H1 (cell line): Measurements from ENCODE around the gene PHLDA2. TPM values are rescaled to one million over a fixed set of nuclear protein-coding genes. Genes with fewer than 3 reads are reported as not detected.

Experiments
- CTCF ChIA-PET: fragments of 300-600 bp; sonication (Branson Sonifier 250); formaldehyde crosslinking; loops from one replicate; lab custom pipeline; 2021; ENCODE audit not compliant: partially characterized antibody; lab: Charles Lee
- POLR2A ChIA-PET: fragments of 300-600 bp; sonication (Branson Sonifier 250); formaldehyde crosslinking; loops from one replicate; lab custom pipeline; 2021; ENCODE audit warnings: inconsistent platforms; ENCODE audit not compliant: partially characterized antibody; lab: Charles Lee
- DNase-seq, 2 experiments: peaks; one replicate each; pipeline versions ENCODE4 v3.0.0 to v3.0.0-alpha.2; 2010 to 2022; ENCODE audit warnings: low spot score in 2 of 2, low read depth in 1 of 2, mixed read lengths in 1 of 2
- FAIRE-seq: peaks from 2 replicates; lab custom pipeline; 2011; peaks lifted over from hg19 to GRCh38; lab: Jason Lieb, UNC
- H2AFZ ChIP-seq: 2 replicates; pipeline ENCODE4 v1.8.1; 2012; ENCODE audit warnings: low read length, inconsistent platforms
- H2AK5ac ChIP-seq: 2 replicates; pipeline ENCODE4 v1.6.1; 2013; ENCODE audit warnings: low read depth, low read length
- H2BK120ac ChIP-seq: replicated peaks from 2 replicates; pipeline ENCODE3; 2013; ENCODE audit warnings: low read depth, low read length, inconsistent platforms
- H2BK12ac ChIP-seq: 2 replicates; pipeline ENCODE4 v1.6.1; 2013; ENCODE audit warnings: low read depth, low read length
- H2BK15ac ChIP-seq: 2 replicates; pipeline ENCODE4 v1.6.1; 2013; ENCODE audit warnings: low read length
- H2BK20ac ChIP-seq: 2 replicates; pipeline ENCODE4 v1.6.1; 2013; ENCODE audit warnings: low read length
- H2BK5ac ChIP-seq: 2 replicates; pipeline ENCODE4 v1.6.1; 2013; ENCODE audit warnings: low read depth, low read length
- H3K14ac ChIP-seq: 2 replicates; pipeline ENCODE4 v1.6.1; 2013; ENCODE audit warnings: inconsistent platforms; ENCODE audit not compliant: insufficient read length
- H3K18ac ChIP-seq: 2 replicates; pipeline ENCODE4 v1.6.1; 2013; ENCODE audit warnings: low read length; ENCODE audit errors: extremely low read depth
- H3K23ac ChIP-seq: 2 replicates; pipeline ENCODE4 v1.6.1; 2013; ENCODE audit warnings: inconsistent platforms; ENCODE audit not compliant: insufficient read length
- H3K23me2 ChIP-seq: 2 replicates; pipeline ENCODE4 v1.6.1; 2013; ENCODE audit warnings: low read depth, low read length
- H3K27ac ChIP-seq: 2 replicates; pipeline ENCODE4 v1.6.1; 2011; ENCODE audit warnings: low read depth, low read length, inconsistent platforms
- H3K27me3 ChIP-seq, 4 experiments: replicated peaks in 1 of 4; 1 replicate in 1 of 4; 2 replicates in 3 of 4; pipeline versions ENCODE4 v1.6.1 to v1.8.1; 2011 to 2013; ENCODE audit warnings: low read length in 3 of 4, mild to moderate bottlenecking in 3 of 4, inconsistent platforms in 2 of 4, mixed read lengths in 2 of 4, moderate library complexity in 1 of 4; ENCODE audit not compliant: control insufficient read depth in 3 of 4, insufficient read depth in 3 of 4; ENCODE audit errors: extremely low read depth in 1 of 4
- H3K36me3 ChIP-seq, 4 experiments: 2 replicates each; pipeline versions ENCODE4 v1.6.1 to v1.8.1; 2011 to 2013; ENCODE audit warnings: mild to moderate bottlenecking in 4 of 4, low read length in 3 of 4, moderate library complexity in 2 of 4, control low read depth in 1 of 4, inconsistent platforms in 1 of 4; ENCODE audit not compliant: insufficient read depth in 4 of 4, control insufficient read depth in 2 of 4
- H3K4ac ChIP-seq: replicated peaks from 2 replicates; pipeline ENCODE3; 2013; ENCODE audit warnings: low read length, low read depth, mixed read lengths, inconsistent platforms; ENCODE audit not compliant: insufficient read length
- H3K4me1 ChIP-seq, 4 experiments: replicated peaks in 1 of 4; 1 replicate in 1 of 4; 2 replicates in 3 of 4; pipeline versions ENCODE4 v1.6.1 to v1.8.1; 2011 to 2013; ENCODE audit warnings: low read length in 3 of 4, inconsistent platforms in 2 of 4, mixed read lengths in 1 of 4; ENCODE audit not compliant: insufficient read depth in 4 of 4, control insufficient read depth in 3 of 4
- H3K4me2 ChIP-seq, 2 experiments: 2 replicates each; pipeline versions ENCODE4 v1.6.1 to v1.8.1; 2011 to 2013; ENCODE audit warnings: low read depth in 2 of 2, low read length in 2 of 2, control low read depth in 1 of 2, inconsistent platforms in 1 of 2, mild to moderate bottlenecking in 1 of 2; ENCODE audit not compliant: insufficient read depth in 1 of 2
- H3K4me3 ChIP-seq, 4 experiments: fragments of 200-600, 300-600 bp in 1 of 4; sonication (generic), shearing (Covaris generic), sonication (Bioruptor Twin) in 1 of 4; 2 replicates each; pipeline versions ENCODE4 v1.5.1 to v1.8.1; 2011 to 2016; ENCODE audit warnings: low read length in 4 of 4, low read depth in 3 of 4, control low read depth in 2 of 4, inconsistent platforms in 2 of 4, mild to moderate bottlenecking in 2 of 4, mixed read lengths in 1 of 4, moderate library complexity in 1 of 4; ENCODE audit not compliant: insufficient read depth in 2 of 4; ENCODE audit errors: extremely low read depth in 1 of 4
- H3K56ac ChIP-seq: replicated peaks from 2 replicates; pipeline ENCODE3; 2013; ENCODE audit warnings: low read depth, mild to moderate bottlenecking, mixed read lengths, low read length, inconsistent platforms; ENCODE audit not compliant: insufficient read length
- H3K79me1 ChIP-seq: 2 replicates; pipeline ENCODE4 v1.6.1; 2013; ENCODE audit warnings: low read depth, low read length, control low read depth
- H3K79me2 ChIP-seq, 2 experiments: 2 replicates each; pipeline versions ENCODE4 v1.6.1 to v1.8.1; 2012 to 2013; ENCODE audit warnings: low read length in 2 of 2, mild to moderate bottlenecking in 2 of 2, inconsistent platforms in 1 of 2; ENCODE audit not compliant: insufficient read depth in 2 of 2, control insufficient read depth in 1 of 2
- H3K9ac ChIP-seq, 4 experiments: replicated peaks in 1 of 4; 1 replicate in 1 of 4; 2 replicates in 3 of 4; pipeline versions ENCODE4 v1.6.1 to v1.8.1; 2011 to 2013; ENCODE audit warnings: low read depth in 3 of 4, low read length in 3 of 4, control low read depth in 2 of 4, mild to moderate bottlenecking in 2 of 4, moderate library complexity in 2 of 4, inconsistent platforms in 1 of 4; ENCODE audit errors: extremely low read depth in 1 of 4
- H3K9me3 ChIP-seq, 2 experiments: 2 replicates each; pipeline versions ENCODE4 v1.6.1 to v1.8.1; 2012 to 2013; ENCODE audit warnings: mild to moderate bottlenecking in 2 of 2, moderate library complexity in 2 of 2, control low read depth in 1 of 2, inconsistent platforms in 1 of 2, low read depth in 1 of 2, low read length in 1 of 2, mixed read lengths in 1 of 2; ENCODE audit not compliant: insufficient read depth in 2 of 2
- H4K20me1 ChIP-seq, 2 experiments: replicated peaks in 1 of 2; 2 replicates each; pipeline versions ENCODE3 to v1.8.1; 2011 to 2013; ENCODE audit warnings: inconsistent platforms in 2 of 2, low read length in 2 of 2, mild to moderate bottlenecking in 1 of 2; ENCODE audit not compliant: insufficient read depth in 2 of 2, control insufficient read depth in 1 of 2
- H4K5ac ChIP-seq: 2 replicates; pipeline ENCODE4 v1.6.1; 2013; ENCODE audit warnings: low read length, low read depth, mixed read lengths, inconsistent platforms; ENCODE audit not compliant: insufficient read length
- H4K8ac ChIP-seq: 2 replicates; pipeline ENCODE4 v1.8.0; 2013; ENCODE audit warnings: mild to moderate bottlenecking, moderate library complexity, low read length, inconsistent platforms; ENCODE audit not compliant: insufficient read depth; ENCODE audit errors: extremely low read depth
- H4K91ac ChIP-seq: replicated peaks from 2 replicates; pipeline ENCODE3; 2013; ENCODE audit warnings: low read length, mixed read lengths, inconsistent platforms; ENCODE audit not compliant: insufficient read length
- BRCA1 ChIP-seq: IDR thresholded peaks from 2 replicates; pipeline ENCODE4 v1.6.1; 2012; ENCODE audit warnings: low read depth, low read length, improper control_type of control experiment
- CREB1 ChIP-seq: IDR thresholded peaks from 2 replicates; pipeline ENCODE4 v1.6.1; 2012; ENCODE audit warnings: inconsistent platforms
- EP300 ChIP-seq, 2 experiments: IDR thresholded peaks; 1 replicate in 1 of 2; 2 replicates in 1 of 2; pipeline ENCODE4 v1.6.1; 2011 to 2012; ENCODE audit warnings: low read depth in 2 of 2, low read length in 2 of 2, mild to moderate bottlenecking in 2 of 2, borderline replicate concordance in 1 of 2, inconsistent platforms in 1 of 2, moderate library complexity in 1 of 2
- FOSL1 ChIP-seq: IDR thresholded peaks from 2 replicates; pipeline ENCODE4 v1.6.1; 2011; ENCODE audit warnings: mild to moderate bottlenecking, low read depth, low read length, moderate library complexity; ENCODE audit not compliant: insufficient read depth
- HDAC6 ChIP-seq: IDR thresholded peaks from one replicate; pipeline ENCODE4 v1.7.1; 2012; ENCODE audit warnings: low read depth, mild to moderate bottlenecking, inconsistent platforms, low read length, moderate library complexity
- JUND ChIP-seq: IDR thresholded peaks from 2 replicates; pipeline ENCODE4 v1.6.1; 2011; ENCODE audit warnings: mild to moderate bottlenecking, improper control_type of control experiment, low read length
- KDM1A ChIP-seq: fragments of 200-600, 300-600 bp; sonication (generic); IDR thresholded peaks from 2 replicates; pipeline ENCODE4 v1.7.1; 2016; ENCODE audit warnings: mild to moderate bottlenecking, low read length, borderline replicate concordance
- MAFK ChIP-seq: IDR thresholded peaks from 2 replicates; pipeline ENCODE4 v1.6.1; 2012; ENCODE audit warnings: low read depth, mild to moderate bottlenecking, improper control_type of control experiment, low read length
- POU5F1 ChIP-seq: IDR thresholded peaks from 2 replicates; pipeline ENCODE4 v1.6.1; 2011; ENCODE audit warnings: low read depth, mild to moderate bottlenecking, low read length, moderate library complexity
- SP2 ChIP-seq: IDR thresholded peaks from 2 replicates; pipeline ENCODE4 v1.6.1; 2012; ENCODE audit warnings: mild to moderate bottlenecking, low read length, inconsistent platforms
- WGBS, 2 experiments: shearing (Covaris generic) in 1 of 2; methylation state at CpG; one replicate each; pipeline versions ENCODE4 v1.1.6 to v1.1.7; 2013 to 2015; ENCODE audit warnings: low lambda C conversion rate in 2 of 2, mixed read lengths in 2 of 2, inconsistent platforms in 1 of 2, low coverage in 1 of 2, missing lambda C conversion rate in 1 of 2; ENCODE audit not compliant: insufficient replicate concordance in 2 of 2, insufficient coverage in 1 of 2, insufficient read length in 1 of 2; ENCODE audit errors: extremely low coverage in 1 of 2, missing lambda C conversion rate in 1 of 2; 5-methylcytosine and 5-hydroxymethylcytosine counted together
- polyA plus RNA-seq, 7 experiments: library from polyadenylated mRNA; depleted of rRNA in 3 of 7; stranded (reverse) in 5 of 7; unstranded in 2 of 7; fragments of >200 nt in 5 of 7; fragments of 200-250 nt in 2 of 7; gene quantifications; 1 replicate in 5 of 7; 2 replicates in 1 of 7; 4 replicates in 1 of 7; pipeline versions ENCODE4 v1.2.1 to v1.2.3, GENCODE V29; 2011 to 2013; ENCODE audit warnings: missing spikeins in 2 of 7, mixed read lengths in 2 of 7
- total RNA-seq: library from RNA; stranded (reverse); fragmentation: NEBNext Ultra II Directional; extraction: Animal tissue kit (Norgen Biotek cat#: 25700); gene quantifications from 2 replicates; pipeline ENCODE4 v1.2.1, GENCODE V29; 2021

PHLDA2 gene
- total and polyA plus RNA-seq, 2 of the 8 experiments (the other 6 are each of a cell fraction or from before 2014, with no cell fraction given) = 5.2 to 7.6 TPM

- peak overlapping the region; percentile 60; the same call in 1 of the 2 replicates for H4K8ac ChIP-seq
- peak overlapping the region; percentile 78 for H4K5ac ChIP-seq
- H2BK12ac ChIP-seq = peak overlapping the region; percentile 92; the same call in 1 of the 2 replicates
- H3K4me3 ChIP-seq = peak overlapping the region; percentile 72 to 94 (median 76)
- H3K9me3 ChIP-seq = no peaks in the 10 kb centered on the region
- H3K27ac ChIP-seq = peak overlapping the region; percentile 34; the same call in 1 of the 2 replicates
- H4K91ac ChIP-seq = peak overlapping the region; percentile 23
- peaks cover 0 to 19% (median 14%) of the 10 kb centered on the region in 4 experiments; a peak in 5 of 7 replicates for H3K4me1 ChIP-seq
- 0 out of 2 replicates have a peak overlapping the region, but pooled peaks have one; percentile 95 for H2BK20ac ChIP-seq
- no peak overlapping the region for H3K23ac ChIP-seq
- peak overlapping the region; percentile 93 for H3K18ac ChIP-seq
- H3K36me3 ChIP-seq = no peaks in the 10 kb centered on the region
- H2BK5ac ChIP-seq = peak overlapping the region; percentile 85; the same call in 1 of the 2 replicates
- H3K79me1 ChIP-seq = no peaks in the 10 kb centered on the region
- H3K4ac ChIP-seq = peak overlapping the region; percentile 98
- FAIRE-seq (no peak), DNase-seq (peak; percentile 73 to 92)
- peaks cover 0 to 25% (median 5%) of the 10 kb centered on the region in 4 experiments; a peak in 4 of 7 replicates for H3K27me3 ChIP-seq
- peaks cover 7% of the 10 kb centered on the region; the same call in 1 of the 2 replicates for H3K23me2 ChIP-seq
- no peak overlapping the region for H2AK5ac ChIP-seq
- peak overlapping the region; percentile 8 to 71 (median 34); a peak in 3 of 7 replicates for H3K9ac ChIP-seq
- peak overlapping the region; percentile 80 to 92 for H3K4me2 ChIP-seq
- H4K20me1 ChIP-seq = no peaks in the 10 kb centered on the region
- peak overlapping the region; percentile 95; the same call in 1 of the 2 replicates for H2BK15ac ChIP-seq
- WGBS, 2 experiments = 7% methylated on average over 20 of the region's 58 CpGs; no CpG with 5 or more reads in 1 of the 2 experiments
- ChIA-PET POLR2A (interaction anchor here (0.7 to 4.9 kb wide), 3 partner anchors 10 to 27 kb away, joined by 3 to 20 read pairs (median 6); partner anchors contain the start of gene PHLDA2), CTCF (interaction anchor here (0.8 to 6.2 kb wide), 5 partner anchors 10 to 370 kb away, joined by 3 to 68 read pairs (median 5); partner anchors contain the start of gene PHLDA2)
- peak overlapping the region; percentile 38 for H2BK120ac ChIP-seq
- no peak overlapping the region for H3K14ac ChIP-seq
- no peak overlapping the region for H3K56ac ChIP-seq
- peak overlapping the region; percentile 80; the same call in 1 of the 2 replicates for H2AFZ ChIP-seq
- no peaks in the 10 kb centered on the region for H3K79me2 ChIP-seq
- TF ChIP-seq BRCA1 (no peak), CREB1 (peak; percentile 57), MAFK (no peak), HDAC6 (no peak), EP300 (IDR thresholded peaks at IDR 0.05; ENCODE audit: borderline replicate concordance in 1 of 2, low read depth in 2 of 2, low read length in 2 of 2) (no peak), FOSL1 (no peak), SP2 (no peak), JUND (no peak), KDM1A (no peak), POU5F1 (no peak)
These were observed 27.1 kb downstream of the PHLDA2 start for GRCh38 chr11:2901854-2902783.
